HUES6 (cell line): ENCODE results near the gene FARP2.
"Not testable (repeated sequence)": the region's sequence is repeated elsewhere in the genome, so short reads cannot be mapped to it uniquely, and the experiment has no call there.

ENCODE experiments used
- H3K27ac ChIP-seq: 2 replicates; pipeline ENCODE4 v1.7.0; 2013; ENCODE audit warnings: low read depth, mild to moderate bottlenecking, low read length, inconsistent platforms
- H3K27me3 ChIP-seq: 2 replicates; pipeline ENCODE4 v1.6.1; 2013; ENCODE audit warnings: low read length; ENCODE audit not compliant: control insufficient read depth, insufficient read depth
- H3K36me3 ChIP-seq: 2 replicates; pipeline ENCODE4 v1.6.1; 2013; ENCODE audit warnings: low read length; ENCODE audit not compliant: control insufficient read depth, insufficient read depth
- H3K4me1 ChIP-seq: 2 replicates; pipeline ENCODE4 v1.6.1; 2013; ENCODE audit warnings: low read length; ENCODE audit not compliant: control insufficient read depth, insufficient read depth
- H3K4me3 ChIP-seq: 2 replicates; pipeline ENCODE4 v1.5.1; 2013; ENCODE audit warnings: low read depth, low read length
- H3K9ac ChIP-seq: one replicate; pipeline ENCODE4 v1.6.1; 2013; ENCODE audit warnings: mild to moderate bottlenecking, low read length
- H3K9me3 ChIP-seq: 2 replicates; pipeline ENCODE4 v1.6.1; 2013; ENCODE audit warnings: low read depth, low read length; ENCODE audit not compliant: control insufficient read depth, insufficient read depth

FARP2 gene

DNA sequence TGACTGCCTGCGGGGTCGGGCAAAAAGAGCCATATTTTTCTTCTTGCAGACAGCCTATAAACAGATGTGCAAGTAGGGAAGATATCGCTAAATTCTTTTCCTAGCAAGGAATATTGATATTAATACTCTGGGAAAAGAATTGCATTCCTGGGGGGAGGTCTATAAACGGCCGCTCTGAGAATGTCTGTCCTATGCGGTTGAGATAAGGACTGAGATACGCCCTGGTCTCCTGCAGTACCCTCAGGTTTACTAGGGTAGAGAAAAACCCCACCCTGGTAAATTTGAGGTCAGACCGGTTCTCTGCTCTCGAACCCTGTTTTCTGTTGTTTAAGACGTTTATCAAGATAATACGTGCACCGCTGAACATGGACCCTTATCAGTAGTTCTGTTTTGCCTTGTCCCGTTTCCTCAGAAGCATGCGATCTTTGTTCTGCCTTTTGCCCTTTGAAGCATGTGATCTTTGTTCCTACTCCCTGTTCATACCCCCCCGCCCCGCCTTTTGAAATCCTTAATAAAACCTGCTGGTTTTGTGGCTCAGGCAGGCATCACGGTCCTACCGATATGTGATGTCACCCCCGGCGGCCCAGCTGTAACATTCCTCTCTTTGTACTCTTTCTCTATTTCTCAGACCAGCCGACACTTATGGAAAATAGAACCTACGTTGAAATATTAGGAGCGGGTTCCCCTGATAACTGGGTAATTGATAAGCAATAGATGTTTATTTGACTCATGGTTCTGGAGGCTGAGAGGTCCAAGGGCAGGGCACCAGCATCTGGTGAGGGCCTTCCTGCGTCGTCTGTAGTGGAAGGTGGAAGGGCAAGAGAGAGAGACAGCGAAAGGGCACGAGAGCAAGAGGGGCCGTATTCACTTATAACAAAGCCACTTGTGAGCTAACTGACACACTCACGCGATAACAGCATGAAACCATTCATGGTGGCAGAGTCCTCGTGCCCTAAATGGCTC lies 170.0 kb downstream of the FARP2 start:
- not testable (repeated sequence) for H3K27me3 ChIP-seq, H3K36me3 ChIP-seq, H3K9ac ChIP-seq, H3K4me3 ChIP-seq, H3K4me1 ChIP-seq, H3K27ac ChIP-seq
- peaks cover 16% of the 10 kb centered on the region; the same call in 1 of the 2 replicates for H3K9me3 ChIP-seq

DNA sequence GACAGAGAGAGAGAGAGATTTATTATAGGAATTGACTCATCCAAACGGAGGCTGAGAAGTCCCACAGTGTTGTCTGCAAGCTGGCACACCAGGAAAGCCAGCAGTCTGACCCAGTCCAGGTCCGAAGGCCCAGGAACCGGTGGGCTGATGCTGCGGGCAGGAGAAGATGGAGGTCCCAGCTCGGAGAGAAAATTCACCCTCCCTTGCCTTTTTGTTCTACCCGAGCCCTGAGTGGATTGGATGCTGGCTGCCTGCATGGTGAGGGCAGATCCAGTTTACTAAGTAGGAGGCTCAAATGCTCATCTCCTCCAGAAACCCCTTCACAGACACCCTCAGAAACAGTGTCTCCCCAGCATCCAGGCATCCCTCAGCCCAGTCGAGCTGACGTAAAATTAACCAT lies 174.5 kb downstream of the FARP2 start:
- no peaks in the 10 kb centered on the region for H3K4me1 ChIP-seq
- no peak overlapping the region for H3K27ac ChIP-seq
- H3K9me3 ChIP-seq = peaks cover 8% of the 10 kb centered on the region; the same call in 1 of the 2 replicates

GRCh38 chr2:241531161-241531722 lies 175.2 kb downstream of the FARP2 start:
- Histone ChIP-seq H3K36me3 (no peaks in the 10 kb centered on the region), H3K9ac (no peak overlapping the region), H3K4me1 (no peaks in the 10 kb centered on the region), H3K27ac (no peak overlapping the region), H3K4me3 (no peak overlapping the region), H3K9me3 (peaks cover 4% of the 10 kb centered on the region; the same call in 1 of the 2 replicates), H3K27me3 (no peaks in the 10 kb centered on the region)

More for the DNA sequence above, 174.5 kb downstream of the FARP2 start:
- Histone ChIP-seq H3K9ac (no peak overlapping the region), H3K27me3 (no peaks in the 10 kb centered on the region), H3K4me3 (no peak overlapping the region), H3K36me3 (no peaks in the 10 kb centered on the region)

DNA sequence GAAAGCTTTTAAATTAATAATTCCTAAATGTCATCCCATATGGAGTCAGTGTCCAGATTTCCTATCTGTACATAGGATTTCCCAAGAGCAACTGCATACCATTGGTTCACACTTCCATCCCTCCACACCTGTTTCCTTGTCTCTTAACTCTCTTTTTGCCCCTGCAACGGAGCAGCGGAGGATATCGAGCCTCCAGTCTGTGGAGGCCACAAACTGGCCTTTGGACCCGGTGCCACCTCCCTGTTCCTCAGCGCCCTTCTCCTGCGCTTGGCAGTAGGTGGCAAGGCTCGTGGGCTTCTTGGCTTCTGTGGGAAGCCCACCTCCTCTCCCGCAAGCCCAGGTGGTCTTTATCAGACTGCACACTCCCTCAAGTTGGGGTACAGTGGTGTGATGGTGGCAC lies 176.1 kb downstream of the FARP2 start:
- Histone ChIP-seq H3K36me3 (no peaks in the 10 kb centered on the region), H3K4me1 (no peaks in the 10 kb centered on the region), H3K27ac (no peak overlapping the region), H3K27me3 (no peaks in the 10 kb centered on the region), H3K9me3 (no peaks in the 10 kb centered on the region), H3K9ac (no peak overlapping the region), H3K4me3 (no peak overlapping the region)

- Histone ChIP-seq H3K27ac (no peak overlapping the region), H3K4me1 (no peaks in the 10 kb centered on the region), H3K36me3 (no peaks in the 10 kb centered on the region), H3K9me3 (no peaks in the 10 kb centered on the region), H3K9ac (no peak overlapping the region), H3K27me3 (no peaks in the 10 kb centered on the region), H3K4me3 (no peak overlapping the region)
Measured at GRCh38 chr2:241532733-241533601, 176.9 kb downstream of the FARP2 start.

DNA sequence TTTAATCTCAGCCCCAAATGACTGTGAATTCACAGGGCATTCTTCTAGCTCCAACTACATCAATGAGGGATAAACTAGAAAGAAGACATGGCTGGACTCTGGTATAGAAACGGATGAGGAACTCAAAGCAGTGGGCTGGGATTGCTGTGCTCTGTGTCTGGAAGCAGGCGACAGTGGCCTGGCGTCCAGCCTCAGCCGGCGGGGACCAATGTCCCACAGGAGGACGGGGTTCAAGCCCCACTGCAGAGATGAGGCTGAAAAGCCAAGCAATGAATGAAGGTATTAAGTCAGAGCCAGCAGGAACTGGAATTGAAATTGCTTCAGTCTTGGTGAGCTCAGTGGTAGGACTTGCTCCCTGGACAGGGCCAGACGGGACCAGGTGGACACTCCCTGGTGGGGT lies 178.2 kb downstream of the FARP2 start:
- Histone ChIP-seq H3K4me1 (no peaks in the 10 kb centered on the region; the same call in 1 of the 2 replicates), H3K9ac (no peak overlapping the region)

GRCh38 chr2:241534701-241535375 lies 178.8 kb downstream of the FARP2 start:
- peaks cover 4% of the 10 kb centered on the region for H3K27me3 ChIP-seq
- no peaks in the 10 kb centered on the region; the same call in 1 of the 2 replicates for H3K4me1 ChIP-seq
- H3K9me3 ChIP-seq = no peaks in the 10 kb centered on the region
- H3K36me3 ChIP-seq = no peaks in the 10 kb centered on the region
- H3K9ac ChIP-seq = no peak overlapping the region
- no peak overlapping the region for H3K27ac ChIP-seq
- no peak overlapping the region for H3K4me3 ChIP-seq

More for the DNA sequence above, 178.2 kb downstream of the FARP2 start:
- no peaks in the 10 kb centered on the region for H3K36me3 ChIP-seq
- peaks cover under 1% of the 10 kb centered on the region for H3K27me3 ChIP-seq
- no peaks in the 10 kb centered on the region for H3K9me3 ChIP-seq
- no peak overlapping the region for H3K27ac ChIP-seq
- no peak overlapping the region for H3K4me3 ChIP-seq

DNA sequence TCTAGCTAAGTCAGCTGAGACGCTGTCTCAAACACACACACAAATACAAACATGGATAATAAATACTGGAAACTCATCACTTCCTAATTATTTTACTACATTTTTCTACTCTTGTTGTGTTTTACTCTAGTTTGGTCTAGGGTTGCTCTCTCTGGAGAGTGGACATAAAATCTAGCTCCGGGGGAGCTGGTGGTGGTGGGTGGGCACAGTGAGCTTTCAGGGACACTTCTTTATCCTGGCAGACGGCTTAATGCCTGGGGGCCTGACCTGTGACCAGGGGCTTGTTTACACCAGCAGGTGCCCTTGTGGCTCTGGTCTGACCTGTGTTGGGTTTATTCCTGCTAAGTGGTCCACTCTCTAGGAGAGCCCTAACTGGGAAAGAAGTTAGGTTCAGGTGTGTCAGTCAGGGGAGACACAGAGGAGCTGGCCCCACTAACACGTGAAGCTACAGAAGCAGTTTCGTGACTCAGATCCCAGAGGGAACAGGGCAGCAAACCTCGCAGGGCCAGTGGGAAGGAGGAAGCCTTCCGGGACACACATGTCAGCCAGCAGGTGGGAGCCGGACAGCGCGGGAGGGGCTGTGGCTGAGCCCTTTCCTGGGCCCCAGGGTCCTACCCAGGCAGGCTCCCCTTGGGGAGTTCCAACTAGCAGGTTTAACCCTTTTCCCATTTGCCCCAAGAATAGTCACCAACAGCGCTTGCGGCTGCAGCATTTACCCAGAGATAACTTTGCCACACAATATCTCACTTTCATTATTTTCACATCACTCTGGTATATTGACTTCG lies 180.0 kb downstream of the FARP2 start:
- Histone ChIP-seq H3K4me3 (no peak overlapping the region), H3K9me3 (no peaks in the 10 kb centered on the region), H3K36me3 (no peaks in the 10 kb centered on the region), H3K9ac (no peak overlapping the region), H3K27ac (no peak overlapping the region), H3K4me1 (peaks cover 6% of the 10 kb centered on the region), H3K27me3 (peaks cover 16% of the 10 kb centered on the region)

DNA sequence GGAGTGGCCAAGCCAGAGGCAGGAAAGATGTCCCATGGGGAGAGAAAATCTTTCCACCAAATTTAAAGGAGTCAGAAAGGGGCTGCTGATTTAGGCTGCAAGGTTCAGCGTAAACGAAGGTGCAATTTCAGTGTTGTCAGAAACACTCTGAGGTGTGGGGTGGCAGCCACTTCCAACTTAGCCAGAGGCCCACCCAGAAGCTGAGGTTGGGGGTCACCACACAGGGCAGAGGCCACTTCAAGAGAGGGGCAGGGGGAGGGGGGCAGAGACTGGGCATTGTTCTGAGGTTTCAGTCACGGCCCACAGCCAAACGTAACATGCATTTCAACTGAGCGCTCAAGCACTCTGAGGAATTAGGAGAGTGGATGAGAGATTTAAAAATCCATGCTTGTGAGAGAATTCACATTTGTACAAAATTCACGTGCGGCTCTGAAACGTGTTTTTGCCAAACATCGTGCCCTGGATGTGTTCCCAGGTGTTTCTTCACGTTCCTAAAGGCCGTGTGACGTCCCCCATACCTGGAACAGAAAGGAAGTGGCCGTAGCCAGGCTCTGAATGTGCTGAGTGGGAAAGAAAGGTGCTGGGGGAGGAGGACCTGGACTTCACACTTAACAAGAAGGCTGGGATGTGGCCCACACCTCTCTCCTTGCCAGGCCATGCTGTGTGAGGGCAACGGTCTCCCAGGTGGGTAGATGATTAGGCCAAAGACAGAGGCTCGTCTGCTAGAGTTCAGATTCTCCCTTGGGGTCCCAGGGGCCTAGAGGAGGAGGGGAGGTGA lies 182.9 kb downstream of the FARP2 start:
- Histone ChIP-seq H3K9ac (no peak overlapping the region), H3K36me3 (no peaks in the 10 kb centered on the region), H3K27ac (no peak overlapping the region), H3K27me3 (peaks cover 38% of the 10 kb centered on the region), H3K4me1 (peaks cover 11% of the 10 kb centered on the region), H3K4me3 (no peak overlapping the region), H3K9me3 (no peaks in the 10 kb centered on the region)
